ENCODE data around the gene KRABD2.

DNA sequence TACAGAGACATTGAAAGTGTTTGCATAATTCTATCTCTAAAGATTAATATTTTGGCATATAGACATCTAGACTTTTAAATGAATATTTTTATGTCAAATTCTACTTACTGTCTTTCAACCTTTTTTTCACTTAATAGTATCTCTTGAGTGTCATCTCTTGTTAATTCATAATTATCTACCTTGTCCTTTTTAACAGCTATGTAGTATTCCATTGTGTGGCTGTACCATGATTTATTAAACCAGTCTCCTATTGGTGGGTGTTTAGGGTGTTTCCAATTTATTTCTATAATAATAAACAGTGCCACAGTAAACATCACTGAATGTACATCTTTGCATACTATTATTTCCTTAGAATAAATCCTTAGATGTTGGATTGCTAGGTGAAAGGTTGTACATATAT, 37.4 kb upstream of the KRABD2 start:
- TF ChIP-seq, protein P1, sequence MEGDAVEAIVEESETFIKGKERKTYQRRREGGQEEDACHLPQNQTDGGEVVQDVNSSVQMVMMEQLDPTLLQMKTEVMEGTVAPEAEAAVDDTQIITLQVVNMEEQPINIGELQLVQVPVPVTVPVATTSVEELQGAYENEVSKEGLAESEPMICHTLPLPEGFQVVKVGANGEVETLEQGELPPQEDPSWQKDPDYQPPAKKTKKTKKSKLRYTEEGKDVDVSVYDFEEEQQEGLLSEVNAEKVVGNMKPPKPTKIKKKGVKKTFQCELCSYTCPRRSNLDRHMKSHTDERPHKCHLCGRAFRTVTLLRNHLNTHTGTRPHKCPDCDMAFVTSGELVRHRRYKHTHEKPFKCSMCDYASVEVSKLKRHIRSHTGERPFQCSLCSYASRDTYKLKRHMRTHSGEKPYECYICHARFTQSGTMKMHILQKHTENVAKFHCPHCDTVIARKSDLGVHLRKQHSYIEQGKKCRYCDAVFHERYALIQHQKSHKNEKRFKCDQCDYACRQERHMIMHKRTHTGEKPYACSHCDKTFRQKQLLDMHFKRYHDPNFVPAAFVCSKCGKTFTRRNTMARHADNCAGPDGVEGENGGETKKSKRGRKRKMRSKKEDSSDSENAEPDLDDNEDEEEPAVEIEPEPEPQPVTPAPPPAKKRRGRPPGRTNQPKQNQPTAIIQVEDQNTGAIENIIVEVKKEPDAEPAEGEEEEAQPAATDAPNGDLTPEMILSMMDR (IDR thresholded peaks at IDR 0.05; ENCODE audit: borderline replicate concordance, extremely low read depth, low read length, poor library complexity, severe bottlenecking) = no peak
- TF ChIP-seq EZH2 (IDR thresholded peaks at IDR 0.05; ENCODE audit: borderline replicate concordance, low read depth, low read length, severe bottlenecking) = no peak
